ENCODE data around the gene RGPD6.
"Not testable (repeated sequence)": the region's sequence is repeated elsewhere in the genome, so short reads cannot be mapped to it uniquely, and the experiment has no call there.

RGPD6 gene

GRCh38 chr2:110480084-110480483 is 96.9 kb downstream of the RGPD6 start:
- not testable (repeated sequence) for DNase-seq

- DNase-seq: not testable (repeated sequence)
Observed at GRCh38 chr2:110477370-110477769, 99.7 kb downstream of the RGPD6 start.

GRCh38 chr2:110476952-110477351 is 100.1 kb downstream of the RGPD6 start:
- DNase-seq: not testable (repeated sequence)

- DNase-seq: not testable (repeated sequence)
Observed at GRCh38 chr2:110475627-110476359, 101.2 kb downstream of the RGPD6 start.

- DNase-seq: not testable (repeated sequence)
Observed at GRCh38 chr2:110474898-110475297, 102.1 kb downstream of the RGPD6 start.

GRCh38 chr2:110473059-110473358 is 104.0 kb downstream of the RGPD6 start:
- not testable (repeated sequence) for DNase-seq

GRCh38 chr2:110472171-110473058 is 104.6 kb downstream of the RGPD6 start, which contains the start of gene LIMS4:
Gene LIMS4, minus strand, starts transcription at chr2:110472816. Its CDS starts 38 bp downstream, at chr2:110472778.
- not testable (repeated sequence) for DNase-seq

GRCh38 chr2:110468921-110469320 is 108.1 kb downstream of the RGPD6 start:
- DNase-seq: not testable (repeated sequence)

GRCh38 chr2:110465312-110465711 is 111.7 kb downstream of the RGPD6 start:
- DNase-seq: not testable (repeated sequence)

Data from CD4-positive, alpha-beta T cell treated with Interleukin-1 beta for 1 hour (primary cell).